Measurements from ENCODE around the gene ZMIZ1.

Gene ZMIZ1

DNA sequence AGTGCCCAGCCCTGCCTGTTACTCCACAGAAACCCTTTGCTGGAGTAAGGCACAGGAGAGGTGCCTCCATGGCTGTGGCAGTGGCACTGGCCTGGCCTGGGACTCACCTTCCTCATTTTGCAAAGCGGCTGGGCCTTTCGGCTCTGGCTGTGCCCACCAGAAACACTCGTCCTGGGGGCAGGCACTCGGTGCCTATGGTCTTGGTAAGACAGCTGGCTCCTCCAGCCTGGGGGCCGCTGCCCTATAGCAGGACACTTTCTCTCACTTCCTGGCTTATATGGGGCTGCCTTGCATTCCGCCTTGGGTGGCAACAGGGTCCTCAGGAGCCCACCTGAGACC, 13.2 kb downstream of the ZMIZ1 start:
- DNase-seq (ENCODE audit: low spot score): no peak

DNA sequence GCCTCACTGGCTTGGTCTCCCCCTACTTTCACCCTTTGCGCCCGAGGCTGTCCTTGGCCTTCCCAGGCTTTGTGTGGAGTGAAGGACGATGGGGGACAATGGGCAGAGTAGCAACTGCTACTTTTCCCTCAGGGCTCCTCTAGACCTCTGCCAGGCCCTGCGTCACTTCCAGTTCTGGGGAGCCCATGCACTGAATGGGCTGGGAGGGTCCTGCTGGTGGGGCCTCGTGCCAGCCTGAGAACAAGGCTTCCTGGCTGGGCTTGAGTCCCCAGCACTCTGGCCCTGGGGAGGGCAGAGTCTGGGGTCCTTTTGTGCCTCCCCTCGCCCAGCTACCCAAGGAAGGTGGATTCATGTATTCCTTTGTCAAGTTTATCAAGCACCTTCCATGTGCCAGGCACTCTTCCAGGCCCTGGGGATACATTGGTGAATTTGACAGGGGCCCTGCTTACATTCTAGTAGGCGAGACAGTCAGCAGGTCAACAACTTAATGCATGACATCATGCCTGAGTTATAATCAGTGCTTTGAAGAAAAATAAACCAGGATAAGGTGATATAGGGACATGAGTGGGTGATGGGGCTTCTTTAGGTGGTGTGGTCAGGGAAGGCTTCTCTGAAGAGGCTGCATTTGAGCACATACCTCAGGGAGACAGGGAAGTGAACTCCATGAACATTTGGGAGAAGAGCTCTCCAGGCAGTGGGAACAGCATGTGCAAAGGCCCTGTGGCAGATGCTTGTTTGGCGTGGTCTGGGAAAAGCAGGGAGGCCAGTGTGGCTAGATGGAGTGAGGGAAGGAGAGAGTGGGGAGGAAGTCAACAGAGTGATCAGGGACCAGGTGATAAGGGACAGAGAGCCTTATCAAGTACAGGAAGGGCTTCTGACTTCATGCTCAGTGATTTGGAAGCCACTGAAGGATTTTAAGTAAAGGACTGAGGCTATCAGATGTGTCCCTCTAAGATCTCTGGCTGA, 14.1 kb downstream of the ZMIZ1 start:
- DNase-seq (ENCODE audit: low spot score): no peak

DNA sequence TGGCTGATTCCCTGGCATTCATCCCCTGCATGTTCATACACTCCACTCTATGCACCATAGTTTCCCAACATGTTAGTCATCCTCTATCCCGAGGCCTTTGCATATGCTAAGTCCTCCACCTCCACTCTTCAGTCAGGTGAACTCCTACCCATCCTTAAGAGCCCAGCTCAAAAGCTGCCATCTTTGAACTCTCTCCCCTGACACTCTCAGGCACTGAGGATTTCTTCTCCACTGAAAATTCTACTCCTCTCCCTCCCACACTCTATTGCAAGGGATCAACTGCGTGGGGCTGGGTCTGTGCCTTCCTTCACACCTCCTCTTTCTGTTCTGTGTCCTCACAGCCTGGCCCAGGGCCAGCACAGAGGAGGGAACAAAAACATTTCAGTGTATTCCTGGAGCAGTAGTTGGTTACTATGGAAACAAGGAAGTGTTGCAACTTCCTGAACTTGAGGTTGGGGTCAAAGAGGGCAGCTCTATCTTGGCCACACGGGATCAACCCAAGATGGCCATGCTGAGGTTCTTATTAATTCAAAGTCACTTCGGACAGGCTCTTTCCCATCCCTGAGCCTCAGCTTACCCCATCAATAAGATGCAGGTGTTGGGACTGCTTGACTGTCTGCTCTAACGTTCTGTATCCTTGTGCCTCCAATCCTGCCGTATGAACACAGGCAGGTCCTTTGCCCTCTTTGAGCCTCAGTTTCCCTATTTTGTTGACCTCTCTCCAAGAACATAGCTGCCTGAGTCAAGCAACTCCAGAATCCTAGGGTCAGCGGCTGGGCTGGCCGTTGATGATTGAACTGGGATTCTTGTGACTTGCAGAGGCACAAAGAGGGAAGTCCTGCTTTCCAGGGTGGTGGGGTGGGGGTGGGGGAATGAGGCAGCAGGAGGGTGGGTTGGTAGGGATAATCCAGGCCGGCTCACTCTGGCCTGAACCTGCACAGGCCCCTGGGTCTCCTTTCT, 15.5 kb downstream of the ZMIZ1 start:
- DNase-seq (ENCODE audit: low spot score): no peak

DNA sequence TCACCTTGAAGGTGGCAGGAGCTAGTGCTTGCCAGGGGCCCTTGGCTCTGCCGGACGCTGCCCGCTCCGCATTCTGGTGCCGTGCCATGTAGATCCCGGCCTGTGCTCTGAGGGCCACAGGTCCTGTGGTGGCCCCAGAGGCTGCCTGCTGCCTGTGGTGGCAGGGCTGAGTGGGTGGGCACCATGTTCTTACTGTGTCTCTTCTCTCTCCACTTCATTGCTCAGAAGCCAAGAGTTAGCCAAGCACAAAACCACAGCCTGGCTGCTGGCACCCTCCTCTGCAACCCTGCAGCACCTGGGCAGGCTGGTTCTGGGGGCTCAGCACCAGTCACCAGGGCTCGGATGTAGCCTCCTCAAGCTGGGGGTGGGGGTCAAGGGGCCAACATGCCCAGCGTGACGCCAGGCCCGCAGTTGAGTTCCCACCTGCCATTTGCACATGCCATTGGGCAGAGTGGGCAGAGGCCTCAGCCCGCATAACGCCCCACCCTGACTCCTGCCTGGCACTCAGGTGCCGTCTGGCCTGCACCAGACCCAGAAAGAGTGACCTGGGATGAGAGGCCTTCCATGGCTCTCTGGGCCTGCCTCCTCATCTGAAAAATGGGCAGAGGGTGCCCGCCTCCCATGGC, 16.3 kb downstream of the ZMIZ1 start:
- DNase-seq (ENCODE audit: low spot score): no peak

DNA sequence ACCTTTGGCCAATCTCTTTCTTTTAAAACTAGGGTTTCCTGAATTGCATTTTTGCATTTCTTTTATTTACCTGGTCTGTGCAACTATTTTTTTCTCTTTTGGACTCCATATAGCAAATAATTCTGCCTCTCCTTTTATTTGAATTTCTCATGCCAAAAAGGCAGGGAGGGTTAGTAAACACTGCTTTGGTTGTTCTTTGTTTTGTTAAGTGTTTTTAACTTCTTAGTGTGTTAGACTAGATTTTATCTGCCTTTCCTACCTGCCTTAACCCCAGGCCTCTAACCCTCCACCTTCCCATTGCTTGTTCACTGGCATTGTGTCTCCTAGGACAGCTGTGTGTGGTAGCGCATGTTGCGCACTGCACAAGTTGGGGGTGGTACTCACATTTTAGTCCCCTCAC, 18.1 kb downstream of the ZMIZ1 start:
- DNase-seq (ENCODE audit: low spot score): no peak

DNA sequence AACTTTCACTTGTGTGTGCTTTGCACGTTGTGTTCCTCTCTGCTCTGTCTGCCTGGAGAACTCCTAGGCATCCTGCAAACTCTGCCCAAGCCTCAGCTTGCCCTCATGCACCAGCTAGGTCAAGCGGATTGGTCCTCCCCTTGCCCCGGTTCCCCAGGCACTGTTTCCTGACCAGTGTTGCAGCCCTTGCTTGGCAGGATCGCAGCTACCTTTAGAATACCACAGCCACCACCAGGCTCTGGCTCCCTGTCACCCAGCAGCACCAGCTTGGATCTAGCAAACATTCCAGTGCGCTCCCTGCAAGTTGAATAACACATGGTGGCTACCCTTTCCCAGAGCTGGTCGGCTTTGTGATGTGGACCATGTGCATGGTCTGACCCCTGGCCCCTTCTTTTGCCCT, 19.0 kb downstream of the ZMIZ1 start:
- DNase-seq (ENCODE audit: low spot score): no peak

DNA sequence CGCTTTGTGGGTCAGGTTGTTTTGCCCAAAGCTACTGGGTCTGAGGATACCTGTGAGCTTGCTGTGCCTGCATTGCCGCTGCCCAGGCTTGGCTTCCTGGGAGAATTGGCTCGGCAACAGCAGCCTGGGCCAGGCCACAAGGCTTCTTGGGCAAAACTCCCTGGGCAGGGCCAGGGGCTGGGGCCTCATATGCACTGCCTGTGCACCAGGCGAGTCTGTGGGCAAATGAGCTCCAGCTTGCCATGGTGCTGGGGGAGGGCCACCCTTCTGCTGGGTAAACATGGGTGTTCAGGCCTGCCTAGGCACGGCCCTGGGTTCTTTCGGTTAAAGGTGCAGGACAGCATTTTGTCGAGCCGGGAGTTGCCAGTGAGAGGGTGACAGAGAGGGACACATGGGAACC, 19.4 kb downstream of the ZMIZ1 start:
- DNase-seq (ENCODE audit: low spot score): no peak

DNA sequence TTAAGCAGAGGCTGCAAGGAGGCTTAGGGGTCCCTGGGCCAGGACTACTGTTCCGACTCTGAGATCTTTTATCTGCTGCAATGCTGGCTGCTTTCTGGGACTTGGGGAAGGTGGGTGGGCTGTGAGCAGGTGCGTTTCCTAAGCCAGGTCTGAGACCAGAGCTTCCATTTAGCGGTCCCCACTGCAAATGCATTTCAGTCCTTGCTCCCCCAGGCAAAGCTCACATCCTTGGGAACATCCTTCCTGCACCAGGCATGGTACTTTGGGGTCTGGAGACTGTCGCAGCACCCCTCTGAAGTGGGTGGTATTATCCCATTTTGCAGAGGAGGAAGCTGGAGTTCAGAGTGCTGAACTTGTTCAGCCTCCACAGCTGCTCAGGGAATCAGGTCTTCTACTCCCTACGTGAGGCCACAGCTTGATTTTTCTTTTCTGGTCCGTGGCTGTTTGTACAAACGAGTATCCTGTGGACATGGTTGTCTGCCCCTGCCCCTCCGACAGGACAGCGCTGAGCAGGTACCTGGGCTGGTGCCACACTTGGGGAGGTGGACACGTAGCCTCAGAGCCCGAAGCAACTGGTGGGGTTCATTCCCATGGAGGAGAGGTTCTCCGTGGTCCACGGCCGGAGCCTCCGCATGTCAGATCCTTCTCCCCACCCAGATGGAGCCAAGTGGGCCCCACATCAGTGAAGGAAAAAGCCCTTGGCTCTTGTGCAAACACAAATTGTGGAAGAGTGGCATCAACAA, 20.0 kb downstream of the ZMIZ1 start:
- DNase-seq (ENCODE audit: low spot score): no peak

DNA sequence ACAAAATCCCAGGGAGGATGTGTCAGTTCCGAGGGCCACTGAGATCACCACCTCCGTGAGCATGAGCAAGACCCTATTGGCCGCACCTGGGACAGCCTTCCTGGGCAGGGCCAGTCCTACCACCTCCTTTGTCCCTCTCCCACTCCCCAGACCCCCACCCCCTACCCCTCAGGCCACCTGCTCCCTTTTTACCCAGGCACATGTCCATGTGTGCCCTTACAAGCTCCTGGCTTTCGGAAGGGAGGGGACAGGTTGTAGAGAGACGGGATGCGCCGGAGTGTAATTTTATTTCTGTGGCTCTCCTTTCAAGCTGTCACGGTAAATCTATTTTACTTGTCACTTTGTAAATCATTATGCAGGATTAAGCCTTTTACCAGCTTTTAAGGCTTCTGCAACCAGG, 20.9 kb downstream of the ZMIZ1 start:
- DNase-seq (ENCODE audit: low spot score): no peak

DNA sequence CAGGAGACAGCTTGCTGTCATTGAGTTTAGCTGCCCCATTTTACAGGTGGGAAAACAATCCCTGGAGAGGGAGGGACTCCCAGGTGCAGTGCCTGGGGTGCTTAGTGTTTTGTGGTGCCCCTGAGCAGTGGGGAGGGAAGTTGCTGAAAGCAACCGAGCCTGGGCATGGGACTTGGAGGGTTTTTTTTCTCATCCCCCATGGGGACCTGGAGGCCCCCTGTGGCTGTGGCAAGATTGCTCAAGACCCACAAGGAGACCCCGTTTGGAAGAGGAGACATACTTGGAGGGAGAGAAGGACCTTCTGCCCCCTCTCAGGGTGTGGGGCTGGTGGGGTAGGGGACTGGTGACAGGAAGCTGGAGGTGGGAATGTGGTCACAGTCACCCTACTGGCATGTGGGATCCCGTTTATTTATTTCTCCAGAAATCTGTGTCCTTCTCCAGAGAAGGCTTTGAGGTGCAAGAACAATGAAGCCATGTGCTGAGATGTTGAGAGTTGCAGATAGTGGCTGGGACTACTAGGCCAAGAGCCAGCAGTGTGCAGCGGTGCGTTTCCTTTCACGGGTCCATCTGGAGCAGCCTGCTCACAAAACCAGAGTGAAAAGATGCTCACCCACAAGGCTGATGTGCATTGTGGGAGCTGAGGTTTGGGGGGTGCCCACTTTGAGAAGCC, 21.5 kb downstream of the ZMIZ1 start:
- no peak for DNase-seq (ENCODE audit: low spot score)

DNA sequence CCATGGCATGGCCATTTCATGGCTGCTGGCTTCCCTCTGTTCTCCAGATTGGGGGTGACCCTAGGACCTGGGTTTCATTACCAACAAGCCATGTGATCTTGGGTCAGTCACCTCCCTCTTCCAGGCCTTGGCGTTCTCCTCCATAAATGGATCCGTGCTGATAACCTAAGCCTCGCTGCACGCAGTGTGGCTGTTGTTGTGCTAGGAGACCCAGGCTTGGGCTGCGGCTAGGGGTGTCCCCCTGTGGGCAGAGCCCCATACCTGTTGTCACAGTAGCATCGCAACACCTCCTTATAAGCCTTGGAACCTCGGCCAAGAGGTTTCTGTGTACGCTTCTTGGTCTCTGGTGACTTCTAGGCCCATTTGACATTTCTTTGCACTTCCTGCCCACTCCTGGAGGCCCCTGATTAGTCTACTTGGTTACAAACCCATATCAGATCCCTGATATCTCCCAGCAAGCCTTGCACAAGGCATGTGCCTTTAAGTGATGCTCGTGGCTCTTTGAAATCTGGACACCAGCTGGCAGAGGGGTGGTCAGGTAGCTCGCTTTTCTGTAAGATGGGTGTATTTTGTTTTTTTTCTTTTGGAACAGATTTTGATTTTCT, 23.6 kb downstream of the ZMIZ1 start:
- DNase-seq (ENCODE audit: low spot score): no peak

DNA sequence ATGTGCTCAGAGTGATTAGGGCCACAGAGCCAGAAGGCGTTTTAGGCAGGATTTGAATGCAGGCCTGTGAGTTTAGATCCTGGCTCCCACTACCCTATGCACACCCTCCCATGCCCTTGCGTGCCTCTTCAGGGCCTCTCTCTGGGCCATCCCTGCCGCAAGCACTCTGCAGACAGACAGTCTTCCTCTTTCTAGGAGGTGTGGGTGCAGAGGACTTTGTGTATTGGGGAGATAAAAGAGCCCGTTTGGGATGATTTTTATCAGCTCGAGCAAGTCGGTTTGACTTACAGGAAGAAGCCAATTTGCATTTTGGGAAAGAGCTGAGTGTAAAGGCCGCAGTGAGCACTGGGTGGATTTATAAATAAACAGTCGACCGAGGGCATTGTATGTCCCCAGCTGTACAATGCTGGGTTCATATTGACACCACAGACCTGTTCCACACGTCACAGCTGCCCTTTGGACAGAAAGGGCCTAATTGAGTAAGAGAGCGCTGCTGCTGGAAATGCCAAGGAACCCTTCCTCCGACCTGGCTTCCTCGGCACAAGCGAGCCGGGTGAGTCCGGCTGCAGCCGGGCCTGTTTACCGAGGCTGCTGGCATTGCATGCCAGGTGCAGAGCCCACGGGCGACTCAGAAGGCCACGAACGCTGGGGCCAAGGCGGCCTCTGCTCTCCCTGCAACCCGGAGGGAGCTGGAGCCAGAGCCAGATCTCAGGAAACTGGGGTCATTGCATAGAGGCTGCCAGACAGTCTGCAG, 25.1 kb downstream of the ZMIZ1 start:
- DNase-seq (ENCODE audit: low spot score): no peak

DNA sequence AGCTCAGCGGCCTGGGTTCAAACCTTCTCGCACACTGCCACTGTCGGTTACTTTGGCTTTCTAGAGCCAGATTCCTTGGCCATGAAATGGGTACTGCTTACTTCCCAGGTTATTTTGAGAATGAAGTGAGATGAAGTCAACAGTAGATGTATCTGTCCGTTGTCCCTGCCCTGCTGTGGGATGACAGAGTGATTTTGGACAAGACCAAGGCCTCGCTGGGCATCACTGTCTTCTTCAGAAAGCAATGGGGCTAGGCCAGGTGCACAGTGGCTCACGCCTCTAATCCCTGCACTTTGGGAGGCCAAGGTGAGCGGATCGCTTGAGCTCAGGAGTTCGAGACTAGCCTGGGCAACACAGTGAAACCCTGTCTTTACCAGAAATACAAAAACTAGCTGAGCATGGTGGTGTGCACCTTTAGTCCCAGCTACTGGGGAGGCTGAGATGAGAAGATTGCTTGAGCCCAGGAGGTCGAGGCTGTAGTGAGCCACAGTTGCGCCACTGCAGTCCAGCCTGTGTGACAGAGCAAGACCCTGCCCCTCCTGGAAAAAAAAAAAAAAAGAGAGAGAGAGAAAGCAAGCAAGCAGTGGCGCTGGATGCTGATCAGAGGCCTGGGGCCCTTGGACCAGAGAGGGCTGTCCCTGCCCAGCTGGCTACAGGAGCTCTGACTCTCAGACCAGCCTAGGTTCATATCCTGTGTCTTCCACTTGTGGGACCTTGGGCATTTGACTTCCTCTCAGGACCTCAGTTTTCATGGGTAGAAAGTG, 25.8 kb downstream of the ZMIZ1 start:
- DNase-seq (ENCODE audit: low spot score): no peak

DNA sequence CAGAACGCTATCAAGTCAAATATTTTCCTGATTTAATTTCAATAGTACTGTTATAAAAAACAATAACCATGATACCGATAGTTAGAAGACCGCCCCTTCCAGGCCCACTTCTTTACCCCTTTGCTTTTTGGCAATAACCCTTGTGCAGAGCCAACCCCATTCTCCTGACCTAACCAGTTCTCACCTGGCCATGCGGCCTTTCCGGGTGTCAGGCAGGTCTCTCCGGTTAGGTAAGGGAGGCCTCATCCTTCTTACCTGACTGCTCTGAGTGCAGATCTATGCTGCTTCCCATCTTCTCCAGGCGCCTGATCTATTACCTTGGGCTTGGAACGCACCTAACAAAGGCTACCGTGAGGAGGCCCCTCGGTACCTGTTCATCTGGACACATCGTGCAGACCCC, 26.6 kb downstream of the ZMIZ1 start:
- DNase-seq (ENCODE audit: low spot score): no peak

DNA sequence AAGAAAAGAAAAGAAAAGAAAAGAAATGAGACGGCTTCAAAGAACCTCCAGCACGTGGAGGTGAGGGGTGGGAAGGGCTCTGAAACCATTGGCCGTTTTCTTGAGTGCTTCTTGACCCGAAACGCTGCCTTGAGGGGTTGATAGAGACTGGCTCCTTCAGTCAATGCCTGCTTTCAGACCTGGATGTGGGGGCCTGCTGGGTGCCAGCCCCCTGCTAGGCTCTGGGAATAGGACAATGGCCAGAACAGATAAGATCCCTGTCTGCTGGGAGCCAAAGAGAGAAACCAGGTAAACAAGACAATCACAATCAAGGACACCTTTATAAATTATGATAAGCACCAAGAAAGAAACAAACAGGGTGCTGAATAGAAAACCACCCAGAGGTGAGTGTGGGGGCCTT, 27.7 kb downstream of the ZMIZ1 start:
- DNase-seq (ENCODE audit: low spot score): no peak

DNA sequence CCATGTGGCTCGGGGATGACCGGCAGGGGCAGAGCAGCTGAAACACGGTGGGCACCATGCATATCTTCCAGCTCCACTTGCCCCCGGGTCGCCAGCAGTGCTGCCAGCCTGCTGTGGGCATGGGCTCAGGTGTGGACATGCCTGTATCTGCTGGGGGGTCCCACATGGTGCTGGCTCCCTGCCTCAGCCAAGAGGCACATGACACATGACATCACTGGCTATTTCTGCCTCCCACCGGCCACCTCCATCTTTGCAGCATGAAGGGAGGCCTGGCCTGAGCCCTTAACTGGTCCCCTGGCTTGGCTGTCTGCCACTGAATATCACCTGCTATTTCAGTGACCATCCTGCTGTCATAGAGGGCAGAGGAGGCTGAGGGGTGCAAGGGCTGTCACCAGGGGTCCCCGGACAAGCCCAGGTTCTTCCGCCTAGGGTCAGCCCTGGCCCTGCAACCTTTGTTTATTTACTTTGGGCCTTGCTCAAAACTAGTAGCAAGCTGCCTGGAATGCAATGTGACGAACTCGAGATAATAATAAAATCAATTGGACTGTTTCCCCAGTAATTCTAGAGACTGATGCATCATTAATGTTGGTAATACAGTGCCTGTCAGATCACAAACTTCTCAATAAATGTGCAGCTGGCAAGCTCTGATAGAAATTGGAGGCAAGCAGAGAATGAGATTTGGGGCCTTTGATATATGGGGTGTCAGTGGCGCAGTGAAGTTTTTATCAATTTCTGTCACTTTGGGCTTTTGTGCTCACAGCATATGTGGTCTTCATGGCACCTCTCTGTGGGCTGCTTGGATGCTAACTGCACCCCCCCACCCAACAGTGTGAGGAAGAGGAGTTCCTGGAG, 28.5 kb downstream of the ZMIZ1 start:
- DNase-seq (ENCODE audit: low spot score): no peak

DNA sequence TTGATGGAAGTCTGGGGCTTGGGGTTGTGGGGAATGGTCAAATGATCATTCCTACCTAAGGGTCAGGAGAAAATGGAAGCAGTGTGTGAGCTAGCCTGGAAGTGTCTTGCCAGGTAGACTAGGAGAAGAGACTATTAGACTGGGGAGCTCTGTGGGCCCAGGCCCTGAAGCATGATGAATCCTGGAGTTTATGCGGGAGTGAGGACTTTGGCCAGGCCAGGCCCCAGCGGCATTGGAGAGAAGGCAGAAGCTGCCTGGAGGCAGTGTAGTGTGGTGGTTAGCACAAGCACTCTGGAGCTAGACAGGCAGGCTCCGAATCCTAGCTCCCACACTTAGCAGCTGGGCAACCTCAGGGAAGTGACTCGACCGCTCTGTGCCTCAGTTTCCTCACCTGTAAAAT, 29.3 kb downstream of the ZMIZ1 start:
- no peak for DNase-seq (ENCODE audit: low spot score)

DNA sequence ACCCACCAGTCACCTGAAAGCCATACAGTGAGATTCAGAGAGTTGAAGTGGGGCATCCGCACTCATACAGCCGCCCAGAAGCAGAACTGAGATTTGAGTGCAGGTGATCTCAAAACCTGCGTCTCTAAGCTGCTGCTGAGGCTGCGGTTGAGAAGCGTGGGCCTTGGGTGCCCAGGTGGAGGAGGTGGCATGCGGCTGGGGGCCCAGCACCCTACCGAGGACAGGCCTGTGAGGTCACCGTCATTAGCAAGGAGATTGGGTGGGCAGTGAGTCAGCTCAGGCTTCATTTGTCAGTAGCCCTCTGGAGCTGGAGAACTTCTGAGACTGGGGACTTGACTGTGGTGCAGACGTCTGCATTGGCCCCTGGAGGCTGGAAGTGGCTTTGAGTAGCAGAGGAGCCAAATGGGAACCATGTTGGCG, 29.8 kb downstream of the ZMIZ1 start:
- no peak for DNase-seq (ENCODE audit: low spot score)

All from left forelimb (tissue), 1 donor.